HL-60 (cell line): Measurements from ENCODE around the gene APOD.

ENCODE experiments used
- DNase-seq, 2 experiments: peaks; one replicate each; pipeline ENCODE4 v3.0.0-alpha.2; 2010 to 2020; ENCODE audit warnings: low read depth in 1 of 2, low spot score in 1 of 2
- H3K27ac ChIP-seq: fragments of 250-450 bp; sonication (Bioruptor Pico); replicated peaks from 2 replicates; pipeline ENCODE4 v1.5.1; 2020; ENCODE audit warnings: mild to moderate bottlenecking, moderate library complexity
- H3K27me3 ChIP-seq: fragments of 250-450 bp; sonication (Bioruptor Pico); 2 replicates; pipeline ENCODE4 v1.5.1; 2021; ENCODE audit warnings: mild to moderate bottlenecking, moderate library complexity; ENCODE audit not compliant: insufficient read depth, poor library complexity, severe bottlenecking
- H3K4me3 ChIP-seq: replicated peaks from 2 replicates; pipeline ENCODE4 v1.5.1; 2011; ENCODE audit warnings: mild to moderate bottlenecking, control low read depth, low read length; ENCODE audit not compliant: insufficient read depth
- CTCF ChIP-seq: IDR thresholded peaks from one replicate; pipeline ENCODE4 v1.5.1; 2011; ENCODE audit warnings: low read length, control low read depth, inconsistent platforms; ENCODE audit not compliant: insufficient read depth
- GABPA ChIP-seq: IDR thresholded peaks from 2 replicates; pipeline ENCODE4 v1.6.1; 2012; ENCODE audit warnings: low read depth
- POLR2AphosphoS5 ChIP-seq: IDR thresholded peaks from 2 replicates; pipeline ENCODE4 v1.6.1; 2012; ENCODE audit warnings: low read depth
- REST ChIP-seq: IDR thresholded peaks from 2 replicates; pipeline ENCODE4 v1.6.1; 2012; ENCODE audit warnings: low read depth; ENCODE audit not compliant: insufficient replicate concordance
- SPI1 ChIP-seq: IDR thresholded peaks from 2 replicates; pipeline ENCODE4 v1.6.1; 2012; ENCODE audit warnings: low read depth, mild to moderate bottlenecking, borderline replicate concordance

The APOD gene

GRCh38 chr3:195548987-195549386 lies 34.8 kb downstream of the APOD start:
- TF ChIP-seq POLR2AphosphoS5 (no peak), GABPA (no peak), REST (no peak), CTCF (no peak), SPI1 (no peak)
- H3K27me3 ChIP-seq: peaks cover 9% of the 10 kb centered on the region

GRCh38 chr3:195548501-195548900 lies 35.2 kb downstream of the APOD start:
- H3K4me3 ChIP-seq: no peak overlapping the region
- no peak overlapping the region for H3K27ac ChIP-seq
- TF ChIP-seq REST (no peak), GABPA (no peak), POLR2AphosphoS5 (no peak), SPI1 (no peak), CTCF (no peak)
- H3K27me3 ChIP-seq: peaks cover 11% of the 10 kb centered on the region
- DNase-seq: no peak

More at GRCh38 chr3:195548987-195549386, 34.8 kb downstream of the APOD start:
- Histone ChIP-seq H3K4me3 (no peak overlapping the region), H3K27ac (no peak overlapping the region)
- DNase-seq: no peak

GRCh38 chr3:195548006-195548405 lies 35.7 kb downstream of the APOD start:
- no peak for DNase-seq
- no peak for TF ChIP-seq SPI1
- no peak for TF ChIP-seq POLR2AphosphoS5
- no peak for TF ChIP-seq GABPA
- TF ChIP-seq REST: no peak
- no peak for TF ChIP-seq CTCF
- H3K4me3 ChIP-seq: no peak overlapping the region
- H3K27me3 ChIP-seq: peaks cover 11% of the 10 kb centered on the region
- no peak overlapping the region for H3K27ac ChIP-seq
